K562 (cell line): ENCODE results near the gene WNK1. TPM values are rescaled to one million over a fixed set of nuclear protein-coding genes. Genes with fewer than 3 reads are reported as not detected.

Experiments used
- ATAC-seq: fragments of 200-7000 bp; cut with Tn5 transposase; 3 replicates; pipeline ENCODE4 v1.9.1; 2020; ENCODE audit warnings: moderate library complexity
- BruUV-seq: library from RNA; stranded (reverse); fragments of 400-500 nt; replicated peaks from 2 replicates; lab custom pipeline; 2021; lab: Mats Ljungman, UMichigan
- CTCF ChIA-PET: fragments of 300-600 bp; formaldehyde crosslinking; extraction: SDS; loops from one replicate; lab custom pipeline; 2021; ENCODE audit warnings: low intra/inter-chr PET ratio; lab: Yijun Ruan, JAX
- POLR2A ChIA-PET: fragments of 300-600, 350-650 bp; sonication (Branson Sonifier 250); formaldehyde crosslinking; extraction: SDS; loops from one replicate; lab custom pipeline; 2021; ENCODE audit warnings: antibody characterized with exemption, inconsistent platforms; lab: Yijun Ruan, JAX
- DNase-seq, 4 experiments: peaks; one replicate each; pipeline versions ENCODE4 v3.0.0 to v3.0.0-alpha.2; 2011 to 2018; ENCODE audit warnings: low spot score in 3 of 4, mixed read lengths in 3 of 4; ENCODE audit errors: extremely low read depth in 1 of 4
- FAIRE-seq: peaks from 2 replicates; lab custom pipeline; 2011; peaks lifted over from hg19 to GRCh38; lab: Jason Lieb, UNC
- H2AFZ ChIP-seq: 2 replicates; pipeline ENCODE4 v1.6.0; 2011; ENCODE audit warnings: low read depth, low read length, control low read depth, inconsistent platforms
- H3K27ac ChIP-seq: fragments of 200-600 bp; 3 replicates; pipeline ENCODE4 v1.8.0; 2011; ENCODE audit warnings: low read depth, mild to moderate bottlenecking, control low read depth, inconsistent platforms, low read length, moderate library complexity, mixed read lengths; ENCODE audit errors: extremely low read depth
- H3K27me3 ChIP-seq, 2 experiments: fragments of 300-600 bp in 1 of 2; 2 replicates in 1 of 2; 3 replicates in 1 of 2; pipeline versions ENCODE4 v1.6.0 to v1.8.0; 2011; ENCODE audit warnings: inconsistent platforms in 2 of 2, low read length in 2 of 2, mild to moderate bottlenecking in 1 of 2, mixed read lengths in 1 of 2, moderate library complexity in 1 of 2; ENCODE audit not compliant: control insufficient read depth in 2 of 2, insufficient read depth in 2 of 2
- H3K36me3 ChIP-seq: fragments of 300-600 bp; 3 replicates; pipeline ENCODE4 v1.8.0; 2011; ENCODE audit warnings: mild to moderate bottlenecking, low read length, inconsistent platforms; ENCODE audit not compliant: control insufficient read depth, insufficient read depth
- H3K4me1 ChIP-seq, 2 experiments: fragments of 200-600 bp in 1 of 2; replicated peaks in 1 of 2; 2 replicates in 1 of 2; 3 replicates in 1 of 2; pipeline versions ENCODE4 v1.5.1 to v1.8.0; 2011; ENCODE audit warnings: inconsistent platforms in 2 of 2, low read length in 2 of 2, mild to moderate bottlenecking in 1 of 2, mixed read lengths in 1 of 2, moderate library complexity in 1 of 2; ENCODE audit not compliant: control insufficient read depth in 2 of 2, insufficient read depth in 2 of 2
- H3K4me2 ChIP-seq: 2 replicates; pipeline ENCODE4 v1.6.1; 2011; ENCODE audit warnings: low read length, control low read depth, inconsistent platforms, mixed read lengths; ENCODE audit not compliant: insufficient read depth
- H3K4me3 ChIP-seq: fragments of 200-600 bp; sonication (generic), shearing (Covaris generic); 2 replicates; pipeline ENCODE4 v1.5.1; 2016; ENCODE audit warnings: control low read depth, inconsistent platforms
- H3K79me2 ChIP-seq: fragments of 200-600 bp; 3 replicates; pipeline ENCODE4 v1.8.0; 2011; ENCODE audit warnings: low read length, inconsistent platforms; ENCODE audit not compliant: control insufficient read depth, insufficient read depth
- H3K9ac ChIP-seq, 2 experiments: 2 replicates each; pipeline versions ENCODE4 v1.6.0 to v1.6.1; 2011; ENCODE audit warnings: low read depth in 2 of 2, low read length in 2 of 2, control low read depth in 1 of 2, inconsistent platforms in 1 of 2, mild to moderate bottlenecking in 1 of 2, mixed read lengths in 1 of 2; ENCODE audit not compliant: insufficient read depth in 1 of 2
- H3K9me1 ChIP-seq: one replicate; pipeline ENCODE4 v1.6.0; 2011; ENCODE audit warnings: inconsistent platforms, mild to moderate bottlenecking, low read length, moderate library complexity; ENCODE audit not compliant: control insufficient read depth, insufficient read depth
- H3K9me3 ChIP-seq: replicated peaks from 2 replicates; pipeline ENCODE4 v1.5.1; 2011; ENCODE audit warnings: low read depth, low read length, inconsistent platforms; ENCODE audit not compliant: control insufficient read depth, insufficient read depth
- H4K20me1 ChIP-seq: replicated peaks from 2 replicates; pipeline ENCODE4 v1.6.1; 2011; ENCODE audit warnings: low read length, inconsistent platforms, mixed read lengths; ENCODE audit not compliant: control insufficient read depth, insufficient read depth
- C11orf30 ChIP-seq: fragments of 450-650 bp; IDR thresholded peaks from 2 replicates; pipeline ENCODE4 v1.6.1; 2016; ENCODE audit warnings: low read depth, mild to moderate bottlenecking
- MAFF ChIP-seq: IDR thresholded peaks from 2 replicates; pipeline ENCODE4 v1.6.1; 2012; ENCODE audit warnings: low read length, improper control_type of control experiment
- MAFG ChIP-seq: fragments of 450-650 bp; conservative IDR thresholded peaks from 2 replicates; pipeline ENCODE4 v1.6.1; 2016; ENCODE audit warnings: missing genetic modification characterization, missing compliant biosample characterization
- MAFK ChIP-seq: IDR thresholded peaks from 2 replicates; pipeline ENCODE4 v1.6.1; 2011; ENCODE audit warnings: low read length, improper control_type of control experiment
- NBN ChIP-seq: fragments of 450-650 bp; IDR thresholded peaks from 2 replicates; pipeline ENCODE4 v1.6.1; 2016; ENCODE audit warnings: low read depth, mild to moderate bottlenecking
- NFE2 ChIP-seq: IDR thresholded peaks from 2 replicates; pipeline ENCODE4 v1.6.1; 2014; ENCODE audit warnings: antibody characterized with exemption, low read depth
- WHSC1 ChIP-seq: IDR thresholded peaks from one replicate; pipeline ENCODE4 v1.6.1; 2012; ENCODE audit warnings: low read length, control low read depth, inconsistent platforms
- ZMIZ1 ChIP-seq, 2 experiments: fragments of 150-350 bp in 1 of 2; IDR thresholded peaks; 2 replicates each; pipeline ENCODE4 v1.6.1; 2012 to 2016; ENCODE audit warnings: low read depth in 2 of 2, low read length in 2 of 2, mild to moderate bottlenecking in 1 of 2, moderate library complexity in 1 of 2
- ZNF316 ChIP-seq: fragments of 450-650 bp; IDR thresholded peaks from 2 replicates; pipeline ENCODE4 v1.6.1; 2016
- ZNF384 ChIP-seq: IDR thresholded peaks from 2 replicates; pipeline ENCODE4 v1.6.1; 2012; ENCODE audit warnings: low read depth, low read length, improper control_type of control experiment
- WGBS: fragments of 100-300 bp; shearing (Covaris generic); methylation state at CpG from one replicate; pipeline ENCODE4 v1.1.6; 2016; ENCODE audit warnings: low coverage, mixed read lengths; ENCODE audit not compliant: insufficient coverage; ENCODE audit errors: missing lambda C conversion rate; 5-methylcytosine and 5-hydroxymethylcytosine counted together
- in situ Hi-C: fragments of 300-500 bp; cut with MboI; formaldehyde crosslinking; loops from 4 replicates; pipeline ENCODE4 v1.15.0; 2018; ENCODE audit warnings: inconsistent platforms, mixed read lengths
- intact Hi-C: fragments of 100-400 bp; cut with micrococcal nuclease; formaldehyde crosslinking; loops from 2 replicates; pipeline ENCODE4 v1.14.2; 2022
- polyA plus RNA-seq, 8 experiments: library from polyadenylated mRNA; depleted of rRNA in 4 of 8; stranded (reverse) in 5 of 8; unstranded in 3 of 8; fragments of >200 nt; fragmentation: Nextera tagmentation in 2 of 8; fragmentation: Illumina TruSeq in 1 of 8; extraction: Ambion mirVana in 2 of 8; extraction: Trizol in 1 of 8; gene quantifications; 2 replicates each; pipeline versions ENCODE4 v1.2.1 to v1.2.3, GENCODE V29; 2011 to 2014; ENCODE audit warnings: inconsistent platforms in 1 of 8, missing spikeins in 1 of 8
- total RNA-seq, 7 experiments: library from RNA; depleted of rRNA in 6 of 7; stranded (reverse); fragments of >200 nt in 6 of 7; fragmentation: Illumina TruSeq in 2 of 7; extraction: Trizol in 2 of 7; gene quantifications; 2 replicates each; pipeline versions ENCODE4 v1.2.1 to v1.2.3, GENCODE V29; 2011 to 2021; ENCODE audit warnings: low replicate concordance in 1 of 7

The WNK1 gene
- total and polyA plus RNA-seq, 9 of the 15 experiments (the other 6 are each of a cell fraction or from before 2014, with no cell fraction given), result 4.3 to 73.9 (median 31.0) TPM

GRCh38 chr12:712172-712863 is 40.1 kb upstream of the WNK1 start:
- no peaks in the 10 kb centered on the region for H3K27me3 ChIP-seq
- H3K9me3 ChIP-seq, result no peaks in the 10 kb centered on the region
- WGBS, result 53% methylated on average over 7 of the region's 8 CpGs
- H3K9me1 ChIP-seq, result no peaks in the 10 kb centered on the region
- H3K27ac ChIP-seq, result peak overlapping the region; percentile 10; the same call in 1 of the 3 replicates
- peak overlapping the region; percentile 93 for H2AFZ ChIP-seq
- peak overlapping the region; percentile 26; the same call in 1 of the 2 replicates for H3K4me2 ChIP-seq
- no peaks in the 10 kb centered on the region for H3K36me3 ChIP-seq
- no peak overlapping the region for H3K4me3 ChIP-seq
- FAIRE-seq (peak; percentile 35), ATAC-seq (no peak; the same call in 2 of the 3 replicates), DNase-seq (no peak)
- POLR2A ChIA-PET, result interaction anchor here (1.1 kb wide), 1 partner anchor 38 kb away, joined by 4 read pairs; no protein-coding TSS in a partner anchor
- H3K4me1 ChIP-seq, result peaks cover 0 to 15% of the 10 kb centered on the region in 2 experiments; a peak in 2 of 5 replicates
- no TSS peak for BruUV-seq
- no peaks in the 10 kb centered on the region for H4K20me1 ChIP-seq
- H3K79me2 ChIP-seq, result no peaks in the 10 kb centered on the region
- intact Hi-C loops, result no loop called here
- CTCF ChIA-PET, result no interaction called here
- H3K9ac ChIP-seq, result peak overlapping the region in 1 of 2 experiments; percentile 34; a peak in 2 of 4 replicates
- no peak for TF ChIP-seq WHSC1
- TF ChIP-seq ZMIZ1 (IDR thresholded peaks at IDR 0.05; ENCODE audit: low read depth in 2 of 2, low read length in 2 of 2), result no peak
- peak; percentile 50; the same call in 1 of the 2 replicates for TF ChIP-seq ZNF316
- TF ChIP-seq MAFG, result peak; percentile 62; the same call in 1 of the 2 replicates
- no peak for TF ChIP-seq NBN
- TF ChIP-seq MAFK, result peak; percentile 20; the same call in 1 of the 2 replicates
- TF ChIP-seq C11orf30, result peak; percentile 56
- TF ChIP-seq ZNF384, result 0 out of 2 replicates have a peak, but pooled peaks have one; percentile 8
- TF ChIP-seq MAFF, result 0 out of 2 replicates have a peak, but pooled peaks have one; percentile 35
- peak; percentile 67 for TF ChIP-seq NFE2
- TF ChIP-seq, all 486 proteins: peak for 7
- in situ Hi-C loops, result no loop called here
